HG03469 (cell line): Measurements from ENCODE around the gene DYNLT2B.
"Not testable (repeated sequence)": the region's sequence is repeated elsewhere in the genome, so short reads cannot be mapped to it uniquely, and the experiment has no call there.

ENCODE experiments used
- ATAC-seq: cut with Tn5 transposase; IDR thresholded peaks from one replicate; pipeline ENCODE4 v1.9.1; 2021; ENCODE audit warnings: mild to moderate bottlenecking, moderate library complexity, moderate number of reproducible peaks; ENCODE audit not compliant: unreplicated experiment

DYNLT2B gene

DNA sequence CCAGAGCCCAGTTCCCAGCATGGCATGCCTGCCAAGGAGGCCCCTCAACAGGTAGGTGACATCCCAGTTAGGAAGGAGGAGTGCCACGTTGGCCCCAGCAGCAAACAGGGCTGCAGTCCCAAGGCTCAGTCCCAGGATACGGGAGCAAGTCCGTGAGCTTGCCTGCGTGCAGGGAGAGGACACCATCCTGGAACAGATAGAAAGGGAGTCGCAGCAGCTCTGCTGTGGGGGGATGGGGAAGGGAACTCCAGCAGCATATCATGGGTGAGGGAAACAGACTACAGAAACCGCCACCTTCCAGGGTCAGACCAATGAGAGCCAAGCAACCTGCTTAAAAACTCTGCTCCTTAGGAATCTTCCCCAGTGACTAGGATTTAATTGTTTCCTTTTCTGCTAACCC lies 9.4 kb upstream of the DYNLT2B start:
- no peak for ATAC-seq

DNA sequence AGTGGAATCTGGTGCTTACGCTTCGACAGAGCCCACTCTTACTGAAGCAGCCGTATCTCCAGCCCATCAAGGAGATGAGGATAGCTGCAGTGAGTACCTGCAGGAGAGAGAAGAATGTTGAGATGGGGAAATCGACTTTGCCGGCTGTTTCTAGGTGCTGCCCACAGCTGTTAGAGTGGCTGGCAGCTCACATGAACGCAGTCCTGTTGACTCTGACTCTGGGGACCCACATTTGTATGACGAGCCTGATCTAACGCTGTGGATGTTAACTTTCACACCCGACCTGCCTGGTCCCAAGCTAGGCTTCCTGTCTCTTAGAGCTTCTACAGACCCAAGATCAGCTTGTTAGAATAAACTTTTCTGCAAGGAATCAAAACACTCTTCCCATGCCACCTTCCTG lies 8.9 kb upstream of the DYNLT2B start:
- ATAC-seq, result no peak

DNA sequence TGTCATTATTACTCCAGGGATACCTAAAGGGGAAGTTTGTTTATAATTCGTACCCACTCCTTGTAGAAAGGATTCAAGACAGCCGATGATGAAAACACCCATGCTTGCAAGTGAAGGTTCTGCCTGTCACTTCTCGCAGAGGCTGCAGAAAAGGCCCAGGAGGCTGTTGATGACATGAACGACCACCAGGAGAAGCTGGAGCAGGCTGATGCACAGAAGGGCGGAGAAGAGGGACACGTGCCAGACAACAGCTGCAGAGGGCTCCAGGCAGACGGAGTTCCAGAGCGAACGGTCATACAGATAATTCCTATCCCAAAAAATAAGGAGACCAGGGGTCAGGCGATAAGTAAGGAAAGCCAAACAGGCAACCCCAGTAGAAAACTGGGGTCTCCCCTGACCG lies 5.7 kb upstream of the DYNLT2B start:
- ATAC-seq, result no peak

DNA sequence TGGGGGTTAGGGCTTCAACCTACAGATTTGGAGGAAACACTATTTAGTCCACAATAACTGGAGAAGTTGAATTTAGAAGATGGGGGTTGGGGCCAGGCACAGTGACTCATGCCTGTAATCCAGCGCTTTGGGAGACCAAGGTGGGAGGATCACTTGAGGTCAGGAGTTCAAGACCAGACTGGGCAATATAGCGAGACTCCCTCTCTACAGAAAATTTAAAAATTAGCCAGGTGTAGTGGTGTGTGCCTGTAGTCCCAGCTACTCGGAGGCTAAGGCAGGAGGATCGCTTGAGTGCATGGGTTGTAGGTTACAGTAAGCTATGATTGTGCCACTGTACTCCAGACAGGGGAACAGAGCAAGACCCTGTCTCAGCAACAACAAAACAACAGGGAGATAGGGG lies 5.0 kb upstream of the DYNLT2B start:
- ATAC-seq, result no peak

DNA sequence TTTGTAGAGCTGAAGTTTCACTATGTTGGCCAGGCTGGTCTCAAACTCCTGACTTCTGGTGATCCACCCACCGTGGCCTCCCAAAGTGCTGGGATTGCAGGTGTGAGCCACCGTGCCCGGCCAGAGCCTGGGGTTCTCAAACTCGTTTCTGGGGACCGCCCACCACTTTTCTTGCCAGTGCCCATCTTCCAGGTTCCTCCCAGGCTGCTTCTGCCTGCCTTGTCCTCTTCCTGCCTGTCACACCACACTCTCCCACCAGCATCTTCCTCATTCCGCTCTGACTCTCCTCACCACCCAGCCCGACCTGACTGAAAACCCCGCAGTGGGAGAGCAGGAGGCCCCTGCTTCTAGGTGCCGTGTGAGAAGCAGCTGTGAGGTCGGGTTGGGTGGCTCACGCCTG lies 3.1 kb upstream of the DYNLT2B start:
- ATAC-seq, result no peak

DNA sequence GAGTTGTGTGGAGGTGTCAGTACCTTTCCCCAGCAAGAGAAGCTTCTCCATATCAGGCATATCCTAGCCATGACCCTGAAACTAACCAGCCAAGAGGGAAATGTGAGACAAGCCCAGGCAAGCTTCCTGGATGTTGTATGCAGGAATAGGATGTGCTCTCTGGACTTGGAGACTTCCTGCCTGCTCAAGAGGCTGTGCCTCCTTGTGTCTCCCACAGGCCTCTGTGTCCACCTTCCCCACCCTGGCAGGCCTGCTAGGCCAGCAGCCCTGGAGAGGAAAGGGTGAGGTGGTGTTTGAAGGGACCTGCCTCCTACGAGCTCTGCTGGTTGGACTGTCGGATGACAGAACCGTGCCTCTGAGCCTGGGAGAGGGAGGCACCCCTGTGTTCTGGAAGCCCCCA lies 2.1 kb upstream of the DYNLT2B start:
- ATAC-seq, result no peak

DNA sequence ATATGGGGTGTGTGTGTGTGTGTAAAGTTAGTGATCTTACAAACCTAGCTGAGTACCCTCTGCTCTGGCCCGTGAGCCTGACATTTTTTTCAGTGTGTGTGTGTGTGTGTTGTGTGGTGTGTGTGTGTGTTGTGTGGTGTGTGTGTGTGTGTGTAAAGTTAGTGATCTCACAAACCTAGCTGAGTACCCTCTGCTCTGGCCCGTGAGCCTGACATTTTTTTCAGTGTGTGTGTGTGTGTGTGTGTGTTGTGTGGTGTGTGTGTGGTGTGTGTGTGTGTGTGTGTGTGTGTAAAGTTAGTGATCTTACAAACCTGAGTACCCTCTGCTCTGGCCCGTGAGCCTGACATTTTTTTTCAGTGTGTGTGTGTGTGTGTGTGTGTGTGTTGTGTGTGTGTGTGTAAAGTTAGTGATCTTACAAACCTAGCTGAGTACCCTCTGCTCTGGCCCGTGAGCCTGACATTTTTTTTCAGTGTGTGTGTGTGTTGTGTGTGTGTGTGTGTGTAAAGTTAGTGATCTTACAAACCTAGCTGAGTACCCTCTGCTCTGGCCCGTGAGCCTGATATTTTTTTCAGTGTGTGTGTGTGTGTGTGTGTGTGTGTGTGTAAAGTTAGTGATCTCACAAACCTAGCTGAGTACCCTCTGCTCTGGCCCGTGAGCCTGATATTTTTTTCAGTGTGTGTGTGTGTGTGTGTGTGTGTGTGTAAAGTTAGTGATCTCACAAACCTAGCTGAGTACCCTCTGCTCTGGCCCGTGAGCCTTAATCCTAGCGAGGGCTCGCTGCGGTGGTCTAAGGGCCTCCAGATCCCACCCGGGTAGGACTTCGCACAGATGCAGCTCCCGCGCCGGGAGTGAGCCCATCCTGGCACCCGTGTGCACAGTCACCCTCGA lies 997 bp downstream of the DYNLT2B start:
- not testable (repeated sequence) for ATAC-seq

DNA sequence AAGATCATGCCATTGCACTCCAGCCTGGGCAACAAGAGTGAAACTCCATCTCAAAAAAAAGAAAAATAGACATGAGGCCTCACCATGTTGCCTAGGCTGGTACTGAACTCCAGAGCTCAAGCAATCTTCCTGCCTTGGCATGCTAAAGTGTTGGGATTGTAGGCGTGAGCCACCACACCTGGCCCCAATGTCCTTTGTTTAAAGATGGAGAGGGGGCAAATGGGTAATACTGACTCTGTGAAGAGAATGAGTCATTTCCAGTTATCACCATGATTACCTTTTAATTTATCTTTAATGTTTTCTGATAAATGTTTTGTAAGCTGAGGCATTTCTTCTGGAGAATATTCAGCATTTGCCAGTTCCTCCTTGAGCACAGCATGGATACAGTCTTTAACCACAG lies 2.2 kb downstream of the DYNLT2B start:
- ATAC-seq, result no peak

DNA sequence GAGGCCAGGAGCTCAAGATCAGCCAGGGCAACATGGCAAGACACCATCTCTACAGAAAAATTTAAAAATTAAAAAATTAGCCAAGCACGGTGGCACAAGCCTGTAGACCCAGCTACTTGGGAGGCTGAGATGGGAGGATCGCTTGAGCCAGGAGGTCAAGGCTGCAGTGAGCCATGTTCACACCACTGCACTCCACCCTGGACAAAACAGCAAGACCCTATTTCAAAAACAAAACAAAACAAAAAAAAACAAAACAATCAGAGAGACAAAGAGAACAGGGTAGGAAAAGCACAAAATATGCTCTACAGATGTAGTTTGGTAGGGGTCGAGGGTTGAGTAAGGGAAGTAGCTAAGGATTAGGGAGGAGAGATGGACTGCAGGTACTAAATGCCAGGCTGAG lies 3.4 kb downstream of the DYNLT2B start:
- ATAC-seq, result no peak

DNA sequence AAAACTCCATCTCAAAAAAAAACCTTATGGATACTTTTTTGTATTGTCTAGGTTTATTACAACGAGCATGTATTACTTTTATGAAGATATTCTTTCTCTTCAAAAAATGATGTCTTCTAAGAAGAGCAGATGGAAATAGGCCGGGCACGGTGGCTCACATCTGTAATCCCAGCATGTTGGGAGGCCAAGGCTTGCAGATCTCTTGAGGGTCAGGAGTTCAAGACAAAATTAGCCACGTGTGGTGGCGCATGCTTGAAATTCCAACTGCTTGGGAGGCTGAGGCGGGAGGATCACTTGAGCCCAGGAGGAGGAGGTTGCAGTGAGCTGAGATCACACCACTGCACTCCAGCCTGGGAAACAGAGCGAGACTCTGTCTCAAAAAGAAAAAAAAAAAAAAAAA lies 4.0 kb downstream of the DYNLT2B start:
- not testable (repeated sequence) for ATAC-seq

DNA sequence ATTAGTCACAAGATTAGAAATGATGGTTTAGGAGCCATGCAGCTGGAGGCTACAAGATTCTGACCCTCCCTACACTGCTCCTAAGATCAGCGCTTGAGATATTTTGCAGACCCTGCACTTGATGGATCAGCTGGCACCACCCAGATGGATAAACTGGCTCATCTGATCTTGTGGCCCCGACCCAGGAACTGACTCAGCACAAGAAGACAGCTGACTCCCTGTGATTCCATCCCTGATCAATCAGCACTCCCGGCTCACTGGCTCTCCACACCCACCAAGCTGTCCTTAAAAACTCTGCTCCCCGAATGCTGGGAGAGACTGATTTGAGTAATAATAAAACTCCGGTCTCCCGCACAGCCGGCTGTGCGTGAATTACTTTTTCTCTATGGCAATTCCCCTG lies 15.1 kb downstream of the DYNLT2B start:
- not testable (repeated sequence) for ATAC-seq

DNA sequence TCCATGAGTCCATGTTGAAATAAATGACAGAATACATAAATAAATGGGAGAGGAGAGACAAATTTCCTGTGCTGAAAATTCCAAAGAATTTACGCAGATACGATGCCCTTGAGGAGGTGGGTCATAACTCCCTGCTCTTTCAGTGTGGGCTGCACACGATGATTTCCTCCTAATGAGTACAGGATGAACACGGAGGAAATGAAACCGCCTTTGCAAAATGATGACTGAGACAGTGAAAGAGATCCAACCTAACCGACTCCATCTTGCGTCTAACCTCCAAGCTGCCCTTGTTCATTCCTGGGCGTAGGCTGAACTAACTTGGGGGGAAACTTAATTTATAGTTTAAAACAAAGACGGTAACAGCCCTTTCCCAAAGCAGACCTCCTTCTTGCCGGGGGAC lies 15.5 kb downstream of the DYNLT2B start:
- ATAC-seq, result not testable (repeated sequence)

DNA sequence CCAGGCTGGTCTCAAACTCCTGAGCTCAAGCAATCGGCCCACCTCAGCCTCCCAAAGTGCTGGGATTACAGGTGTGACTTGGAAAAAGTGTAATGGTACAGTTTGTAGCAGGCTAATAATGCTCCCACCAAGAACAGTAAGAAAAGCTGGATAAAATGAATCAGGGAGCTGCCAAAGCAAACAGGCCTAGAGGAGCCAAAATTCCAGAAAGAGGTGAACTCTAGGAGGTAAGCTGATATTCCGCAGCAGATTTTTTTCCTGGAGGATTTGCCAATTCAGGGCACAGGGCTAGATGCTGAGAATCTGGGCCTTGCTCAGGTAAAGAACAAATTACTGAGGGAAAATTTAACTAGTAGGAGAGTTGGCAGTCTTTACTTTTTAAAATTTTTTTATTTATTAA lies 19.5 kb downstream of the DYNLT2B start:
- ATAC-seq, result no peak

DNA sequence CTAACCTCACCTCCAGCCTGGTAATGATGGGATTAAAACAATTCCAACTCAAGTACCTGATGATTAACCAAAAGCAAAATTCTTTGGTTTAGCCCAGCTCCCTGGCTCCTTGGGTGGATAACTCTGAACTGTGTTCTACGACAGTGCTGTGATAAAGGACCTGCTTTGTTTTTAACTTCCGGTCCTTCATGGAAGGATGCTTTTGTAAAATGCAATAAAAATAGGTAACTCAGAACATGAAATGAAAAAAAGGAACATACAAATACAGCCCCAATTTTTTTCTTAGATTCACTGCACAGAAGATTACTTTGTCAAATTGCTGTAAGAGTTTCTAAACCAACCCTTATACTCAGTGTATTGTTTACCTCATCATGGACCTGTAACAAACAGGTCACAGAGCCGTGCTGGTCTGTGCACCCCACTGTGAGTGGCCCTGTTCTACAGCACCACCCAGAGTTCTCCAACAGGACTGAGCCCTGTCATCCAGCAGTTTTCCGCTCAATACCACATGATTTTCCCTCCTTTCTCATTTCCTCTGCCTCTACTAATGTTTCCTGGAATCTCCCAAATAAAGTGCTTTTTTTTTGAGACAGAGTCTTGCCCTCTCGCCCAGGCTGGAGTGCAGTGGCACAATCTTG lies 25.6 kb downstream of the DYNLT2B start:
- ATAC-seq, result no peak

DNA sequence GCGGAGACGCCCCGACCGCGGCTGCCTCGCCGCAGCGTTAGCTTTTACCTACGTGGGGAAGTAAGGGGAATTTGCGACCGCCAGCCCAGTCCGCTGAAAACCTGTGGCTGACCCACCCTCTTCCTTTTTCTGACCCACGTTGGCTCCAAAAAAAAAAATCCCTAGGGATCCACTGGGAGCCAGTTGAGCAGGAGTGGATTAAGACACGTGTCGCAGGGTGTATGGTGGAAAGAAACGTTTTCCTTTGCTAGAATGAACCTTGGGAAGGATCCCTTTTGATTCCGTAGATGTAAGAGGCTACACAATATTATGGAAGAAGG lies 29.9 kb downstream of the DYNLT2B start:
- ATAC-seq, result no peak

DNA sequence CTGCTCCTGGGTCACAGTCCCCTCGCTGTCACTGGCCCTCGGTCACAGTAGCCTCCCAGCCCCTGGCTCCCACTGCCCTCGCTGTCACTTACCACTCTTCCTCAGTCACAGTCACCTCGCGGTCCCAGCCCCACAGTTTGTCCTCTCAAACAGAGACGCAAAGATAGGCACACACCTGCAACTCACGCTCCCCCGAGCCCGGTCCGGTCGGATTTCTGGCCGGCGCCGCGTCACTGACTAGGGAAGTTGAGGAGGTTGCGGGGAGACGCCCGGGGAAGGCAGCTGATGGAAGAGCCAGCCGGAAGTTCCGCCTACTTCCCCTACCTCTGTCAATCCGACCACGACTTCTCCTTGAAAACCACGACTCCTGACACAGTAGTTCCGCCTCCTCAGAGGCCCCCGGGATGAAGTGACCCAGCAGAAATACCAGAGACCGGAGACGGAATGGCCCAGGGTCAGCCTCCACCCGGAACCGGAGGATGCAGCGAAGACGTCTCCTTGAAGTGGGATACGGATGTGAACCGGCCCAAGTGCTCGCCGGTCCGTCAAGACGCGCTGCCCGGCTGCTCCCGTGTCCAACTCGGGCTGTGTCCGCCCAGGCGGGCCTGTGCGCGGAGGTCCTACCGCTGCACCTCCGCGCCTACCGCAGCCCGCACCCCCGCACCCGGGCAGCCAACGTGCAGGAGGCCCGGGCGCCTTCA lies 30.4 kb downstream of the DYNLT2B start, which contains the start of gene PCYT1A:
Gene PCYT1A (minus strand): TSS at position 287 of the 701 bp plus-strand sequence. CDS start 17,195 bp downstream, outside the sequence.
- ATAC-seq, result peak; percentile 40

DNA sequence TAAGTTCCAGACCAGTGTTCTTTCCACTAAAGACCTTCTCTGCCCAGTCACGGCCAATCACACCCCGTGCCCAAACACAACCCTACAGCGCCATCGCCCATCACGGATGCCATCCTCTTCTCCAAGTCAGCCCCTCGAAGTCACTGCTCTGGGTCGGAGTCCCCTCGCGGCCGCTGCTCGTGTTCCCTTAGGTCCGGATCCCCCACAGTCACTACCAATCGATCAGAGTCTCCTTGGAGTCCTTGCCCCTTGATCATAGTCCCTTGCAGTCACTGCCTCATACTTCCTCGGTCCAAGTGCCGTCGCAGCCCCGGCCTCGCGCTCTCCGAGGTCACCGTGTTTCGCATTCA lies 31.0 kb downstream of the DYNLT2B start:
- ATAC-seq, result no peak

DNA sequence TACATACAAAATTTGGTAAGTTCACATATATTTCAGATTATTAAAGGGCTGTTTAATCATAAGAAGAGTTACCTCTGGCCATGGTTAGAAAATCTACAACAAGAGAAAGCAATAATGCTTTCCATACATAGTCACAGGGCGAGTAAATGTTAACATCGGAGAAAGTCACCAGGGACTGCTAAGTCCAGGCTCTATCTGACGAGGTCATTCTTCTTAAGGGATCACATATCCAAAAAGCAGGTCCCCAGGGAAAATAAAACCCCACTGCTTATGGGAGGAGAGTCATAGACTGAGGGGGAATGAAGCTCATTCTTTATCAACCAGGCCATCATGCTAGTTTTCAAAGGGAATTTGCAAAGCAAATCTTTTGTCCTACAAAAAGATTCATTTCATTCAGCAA lies 33.6 kb downstream of the DYNLT2B start:
- ATAC-seq, result no peak

DNA sequence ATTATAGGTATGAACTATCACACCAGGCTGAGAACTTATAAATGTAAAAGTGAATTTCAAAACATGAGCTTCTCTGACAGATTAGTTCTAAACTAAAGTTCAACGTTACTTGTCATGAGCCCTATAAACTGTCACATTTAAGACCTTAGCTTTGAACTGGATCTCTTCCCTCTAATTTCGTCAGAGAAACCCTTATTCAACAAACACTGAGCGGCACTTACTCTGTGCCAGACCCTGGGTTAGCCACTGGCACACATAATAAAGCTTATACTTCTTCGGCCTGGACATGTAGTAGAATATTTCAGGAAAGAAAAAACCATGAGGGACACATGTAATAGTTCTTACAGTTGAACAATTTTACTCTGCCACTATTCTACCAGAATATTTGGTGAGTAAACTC lies 36.1 kb downstream of the DYNLT2B start:
- no peak for ATAC-seq

DNA sequence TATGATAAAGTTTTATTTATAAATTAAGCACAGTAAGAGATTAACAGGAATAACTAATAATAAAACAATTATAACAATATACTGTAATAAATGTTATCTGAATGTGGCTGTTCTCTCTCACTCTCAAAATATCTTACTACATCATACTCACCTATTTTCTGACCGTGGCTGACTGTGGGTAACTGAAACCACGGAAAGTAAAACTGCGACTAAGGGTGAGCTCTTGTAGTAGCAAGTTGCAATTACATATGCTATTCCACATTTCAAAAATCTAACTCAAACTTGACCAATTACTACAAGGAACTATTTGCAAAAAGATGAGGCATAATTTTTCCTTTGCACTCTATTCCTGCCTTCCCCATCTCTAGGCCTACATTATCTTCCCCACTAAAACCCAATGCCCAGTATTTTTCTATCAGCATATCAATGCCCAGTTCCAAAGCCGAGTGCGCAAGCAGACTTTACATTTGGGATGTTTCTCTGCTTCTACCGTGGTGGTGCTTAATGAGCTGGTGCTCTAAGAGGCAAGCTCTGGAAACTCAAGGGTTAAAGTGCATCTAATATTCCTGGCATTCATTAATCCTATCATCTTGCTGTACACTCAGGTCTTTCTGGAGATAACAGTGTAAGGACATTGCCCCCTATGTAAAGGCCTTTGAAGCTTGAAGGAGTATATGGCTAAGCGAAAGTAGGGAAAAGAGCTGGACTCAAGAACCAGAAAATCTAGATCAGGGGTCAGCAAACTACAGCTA lies 37.2 kb downstream of the DYNLT2B start:
- no peak for ATAC-seq

DNA sequence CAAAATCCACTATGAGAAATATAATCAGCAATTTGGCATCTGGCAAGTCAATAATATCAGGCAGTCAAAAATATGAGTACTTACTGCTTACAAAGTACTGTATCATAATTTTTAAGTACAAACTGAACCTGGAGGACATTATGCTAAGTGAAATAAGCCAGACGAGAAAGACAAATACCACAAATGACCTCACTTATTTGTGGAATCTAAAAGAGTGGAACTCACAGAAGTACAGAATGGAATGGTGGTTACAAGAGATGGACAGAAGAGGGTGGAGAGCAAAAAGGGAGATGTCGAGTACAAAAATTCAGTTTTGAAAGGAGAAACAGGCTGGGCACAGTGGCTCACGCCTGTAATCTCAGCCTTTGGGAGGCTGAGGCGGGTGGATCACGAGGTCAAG lies 42.9 kb downstream of the DYNLT2B start:
- no peak for ATAC-seq
